Right lobe of liver (tissue), 4 donors: ENCODE data around the gene GRK1.

ENCODE experiments used
- CTCF ChIP-seq, 4 donors: fragments of 200-600 bp in 3 of 4; fragments of 450-650 bp in 1 of 4; IDR thresholded peaks; one replicate each; pipeline versions ENCODE4 v1.5.1 to v1.8.0; 2016 to 2022; ENCODE audit warnings: antibody characterized with exemption in 4 of 4, mild to moderate bottlenecking in 2 of 4
- POLR2A ChIP-seq: fragments of 450-650 bp; IDR thresholded peaks from one replicate; pipeline ENCODE4 v1.6.1; 2017; ENCODE audit warnings: antibody characterized with exemption, mild to moderate bottlenecking
- donor health status: DM: no; HTN: no; CAD: no.
- donor health status: DM: no; HTN: no; CAD: no.
- donor health status: DM: no; HTN: yes; CAD: no.

DNA sequence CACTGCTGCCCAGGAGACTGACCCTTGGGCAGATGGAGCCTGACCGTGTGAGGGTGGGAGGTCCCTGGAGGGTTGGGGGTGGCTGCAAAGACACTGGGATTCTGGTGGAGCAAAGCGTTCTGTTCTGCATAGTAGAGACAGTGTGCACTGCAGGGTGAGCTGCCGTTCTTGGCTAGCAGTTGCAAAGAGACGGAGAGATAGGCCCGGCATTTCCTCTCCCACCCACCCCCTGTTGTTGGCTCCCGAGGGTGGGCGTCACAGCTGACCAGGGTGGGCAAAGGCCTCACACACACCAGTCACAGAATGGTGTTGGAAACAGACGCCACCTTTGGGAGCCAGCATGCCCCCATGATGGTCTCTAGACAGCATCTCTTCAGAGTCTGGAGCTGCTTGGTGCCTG, 103.4 kb downstream of the GRK1 start:
- TF ChIP-seq POLR2A (no peak), CTCF (IDR thresholded peaks at IDR 0.05) (no peak)
